Measurements from ENCODE around the gene BUD23. TPM values are rescaled to one million over a fixed set of nuclear protein-coding genes. Genes with fewer than 3 reads are reported as not detected.
A peak's percentile ranks its signal among the peaks of the same experiment; 100 is the strongest.

Gene BUD23, protein sequence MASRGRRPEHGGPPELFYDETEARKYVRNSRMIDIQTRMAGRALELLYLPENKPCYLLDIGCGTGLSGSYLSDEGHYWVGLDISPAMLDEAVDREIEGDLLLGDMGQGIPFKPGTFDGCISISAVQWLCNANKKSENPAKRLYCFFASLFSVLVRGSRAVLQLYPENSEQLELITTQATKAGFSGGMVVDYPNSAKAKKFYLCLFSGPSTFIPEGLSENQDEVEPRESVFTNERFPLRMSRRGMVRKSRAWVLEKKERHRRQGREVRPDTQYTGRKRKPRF
- 69.0 and 74.8 TPM in 2 replicates for total RNA-seq

DNA sequence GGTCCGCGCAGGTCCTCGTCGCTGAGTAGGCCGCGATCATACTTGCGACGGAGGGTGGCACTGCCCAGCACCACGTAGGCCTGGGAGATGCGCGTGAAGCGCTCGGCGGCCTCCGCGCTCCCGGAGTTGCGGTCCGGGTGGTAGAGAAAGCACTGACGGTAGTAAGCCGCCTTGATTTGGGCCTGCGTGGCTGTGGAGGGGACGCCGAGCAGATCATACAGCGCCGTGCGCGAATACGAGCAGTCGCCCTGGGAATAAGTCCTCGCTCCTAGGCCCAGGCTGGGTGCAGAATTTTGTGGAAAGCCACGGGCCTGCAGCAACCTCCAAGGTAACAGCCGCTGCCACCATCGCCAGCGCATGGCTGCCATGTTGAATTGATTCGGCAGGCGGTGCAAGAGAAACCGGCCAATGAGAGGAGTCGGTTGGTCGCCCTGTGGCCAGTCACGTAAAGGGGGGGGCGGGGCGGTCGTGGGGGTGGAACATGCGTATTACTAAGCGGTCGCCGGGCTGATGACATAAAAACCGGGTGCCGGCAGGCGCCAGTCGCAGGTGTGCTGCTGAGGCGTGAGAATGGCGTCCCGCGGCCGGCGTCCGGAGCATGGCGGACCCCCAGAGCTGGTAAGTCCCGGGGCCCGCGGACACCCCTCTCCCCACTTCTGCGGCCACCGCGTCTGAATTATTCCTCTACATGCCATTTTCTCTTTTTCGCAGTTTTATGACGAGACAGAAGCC is at the start of gene BUD23, which contains the start of gene DNAJC30:
Gene BUD23 (plus strand): TSS at position 542 of the 732 bp plus-strand sequence. CDS start 29 bp downstream, at position 571.
Gene DNAJC30 (minus strand): TSS at position 398 of the 732 bp plus-strand sequence. CDS start 30 bp downstream, at position 368.
- TF ChIP-seq, protein P1, sequence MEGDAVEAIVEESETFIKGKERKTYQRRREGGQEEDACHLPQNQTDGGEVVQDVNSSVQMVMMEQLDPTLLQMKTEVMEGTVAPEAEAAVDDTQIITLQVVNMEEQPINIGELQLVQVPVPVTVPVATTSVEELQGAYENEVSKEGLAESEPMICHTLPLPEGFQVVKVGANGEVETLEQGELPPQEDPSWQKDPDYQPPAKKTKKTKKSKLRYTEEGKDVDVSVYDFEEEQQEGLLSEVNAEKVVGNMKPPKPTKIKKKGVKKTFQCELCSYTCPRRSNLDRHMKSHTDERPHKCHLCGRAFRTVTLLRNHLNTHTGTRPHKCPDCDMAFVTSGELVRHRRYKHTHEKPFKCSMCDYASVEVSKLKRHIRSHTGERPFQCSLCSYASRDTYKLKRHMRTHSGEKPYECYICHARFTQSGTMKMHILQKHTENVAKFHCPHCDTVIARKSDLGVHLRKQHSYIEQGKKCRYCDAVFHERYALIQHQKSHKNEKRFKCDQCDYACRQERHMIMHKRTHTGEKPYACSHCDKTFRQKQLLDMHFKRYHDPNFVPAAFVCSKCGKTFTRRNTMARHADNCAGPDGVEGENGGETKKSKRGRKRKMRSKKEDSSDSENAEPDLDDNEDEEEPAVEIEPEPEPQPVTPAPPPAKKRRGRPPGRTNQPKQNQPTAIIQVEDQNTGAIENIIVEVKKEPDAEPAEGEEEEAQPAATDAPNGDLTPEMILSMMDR (IDR thresholded peaks at IDR 0.05), result no peak
- peak; percentile 98 for ATAC-seq (ENCODE audit: low read depth)
- ChIA-PET CTCF (no interaction called here), POLR2A (interaction anchor here (0.8 to 1.0 kb wide), 2 partner anchors 10 to 22 kb away, joined by 3 read pairs; no protein-coding TSS in a partner anchor)
- no peaks in the 10 kb centered on the region for H3K27me3 Mint-ChIP-seq
- H3K27ac Mint-ChIP-seq, result peak within 1 kb of the TSS; percentile 95
- peaks cover 42% of the 10 kb centered on the region for H3K36me3 Mint-ChIP-seq (ENCODE audit: low read depth)
- intact Hi-C loops (cut with micrococcal nuclease), result loop anchor here (1.0 to 2.0 kb wide), 6 partner anchors 16 to 854 kb away; partner anchors contain the start of genes ABHD11, BAZ1B, TBL2 and TYW1B
- no peaks in the 10 kb centered on the region for H3K9me3 Mint-ChIP-seq
- peak; percentile 81 for DNase-seq
- H3K4me1 Mint-ChIP-seq, result peaks cover 28% of the 10 kb centered on the region
- H3K4me3 Mint-ChIP-seq, result peak within 1 kb of the TSS; percentile 97

DNA sequence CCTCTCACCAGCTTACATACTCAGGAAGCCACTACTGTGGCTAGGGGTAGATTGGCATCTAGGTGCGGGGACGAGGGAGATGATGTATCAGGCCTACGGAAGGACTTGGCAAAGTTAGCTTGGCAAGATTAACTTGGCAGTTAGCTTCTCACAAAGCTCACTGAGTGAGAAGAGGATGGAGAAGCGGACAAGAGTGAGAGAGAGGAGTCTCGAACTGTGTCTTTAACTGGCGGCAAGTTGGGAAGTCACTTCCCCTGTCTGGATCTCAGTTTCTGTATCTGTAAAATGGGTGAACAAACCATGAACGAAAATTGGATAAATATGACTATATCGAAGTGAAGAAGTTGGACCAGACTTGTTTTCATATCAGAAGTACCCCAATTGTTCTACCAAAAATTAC is 49.6 kb upstream of the BUD23 start:
- Mint-ChIP-seq H3K27me3 (peaks cover 44% of the 10 kb centered on the region), H3K4me3 (no peak overlapping the region), H3K9me3 (no peaks in the 10 kb centered on the region), H3K27ac (no peak overlapping the region), H3K36me3 (ENCODE audit: low read depth) (no peaks in the 10 kb centered on the region), H3K4me1 (no peaks in the 10 kb centered on the region)
- ChIA-PET CTCF (no interaction called here), POLR2A (no interaction called here)
- TF ChIP-seq, protein P1 (IDR thresholded peaks at IDR 0.05), result no peak
- DNase-seq, result no peak
- ATAC-seq (ENCODE audit: low read depth), result no peak
- intact Hi-C loops (cut with micrococcal nuclease), result no loop called here

DNA sequence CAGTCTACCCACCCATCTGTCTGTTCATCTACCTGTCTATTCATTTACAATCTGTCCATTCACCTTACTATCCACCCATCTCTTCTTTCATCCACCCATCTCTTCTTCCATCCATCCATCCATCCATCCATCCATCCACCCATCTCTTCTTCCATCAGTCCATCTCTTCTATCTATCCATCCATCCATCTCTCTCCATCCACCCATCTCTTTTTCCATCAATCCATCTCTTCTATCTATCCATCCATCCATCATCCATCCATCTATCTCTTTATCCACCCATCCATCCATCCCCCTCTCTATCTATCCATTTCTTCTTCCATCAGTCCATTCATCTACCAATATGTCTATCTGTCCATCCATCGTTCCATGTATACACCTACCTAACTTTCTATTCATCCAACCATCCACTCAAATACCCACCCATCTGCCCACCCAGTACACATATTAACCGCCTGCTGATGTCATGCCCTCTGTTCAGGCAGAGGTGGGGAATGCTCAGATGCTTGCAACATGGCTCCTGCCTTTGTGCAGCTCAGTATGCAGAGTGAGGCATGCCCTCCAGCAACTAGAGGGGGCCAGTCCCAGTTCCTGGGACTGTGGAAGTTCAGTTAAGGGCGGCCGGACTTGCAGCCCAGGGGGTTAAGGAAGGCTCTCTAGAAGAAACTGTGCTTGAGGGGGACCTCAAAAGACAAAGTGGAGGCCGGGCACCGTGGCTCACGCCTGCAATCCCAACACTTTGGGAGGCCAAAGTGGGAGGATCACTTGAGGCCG is 47.8 kb upstream of the BUD23 start:
- CTCF ChIA-PET, result no interaction called here
- no peak overlapping the region for H3K27ac Mint-ChIP-seq
- POLR2A ChIA-PET, result no interaction called here
- no peaks in the 10 kb centered on the region for H3K9me3 Mint-ChIP-seq
- H3K4me3 Mint-ChIP-seq, result no peak overlapping the region
- DNase-seq, result no peak
- ATAC-seq (ENCODE audit: low read depth), result no peak
- peaks cover 36% of the 10 kb centered on the region for H3K27me3 Mint-ChIP-seq
- intact Hi-C loops (cut with micrococcal nuclease), result no loop called here
- no peaks in the 10 kb centered on the region for H3K4me1 Mint-ChIP-seq
- H3K36me3 Mint-ChIP-seq (ENCODE audit: low read depth), result no peaks in the 10 kb centered on the region
- TF ChIP-seq, protein P1 (IDR thresholded peaks at IDR 0.05), result no peak

DNA sequence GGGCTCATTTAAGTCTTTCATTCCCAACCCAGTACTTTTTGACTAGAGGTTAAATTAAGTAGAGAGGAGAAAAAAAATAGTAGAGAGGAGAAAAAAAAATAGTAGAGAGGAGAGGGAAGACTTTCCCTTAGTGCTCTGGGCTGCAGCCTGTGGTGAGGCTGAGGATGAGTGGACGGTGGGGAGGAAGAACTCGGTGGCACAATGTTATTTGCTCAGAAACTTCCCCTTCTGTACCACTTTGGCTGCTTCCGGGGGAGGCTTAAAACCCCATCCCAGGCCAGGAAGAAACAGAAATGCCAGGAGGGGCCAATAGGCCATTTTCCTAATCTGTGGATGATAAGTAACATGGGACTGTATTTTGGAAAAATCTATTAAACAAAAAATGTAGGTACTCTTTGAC is 44.5 kb upstream of the BUD23 start:
- DNase-seq, result no peak
- no peaks in the 10 kb centered on the region for H3K36me3 Mint-ChIP-seq (ENCODE audit: low read depth)
- no peak for ATAC-seq (ENCODE audit: low read depth)
- TF ChIP-seq, protein P1 (IDR thresholded peaks at IDR 0.05), result no peak
- H3K27me3 Mint-ChIP-seq, result peaks cover 21% of the 10 kb centered on the region
- no peak overlapping the region for H3K4me3 Mint-ChIP-seq
- intact Hi-C loops (cut with micrococcal nuclease), result no loop called here
- POLR2A ChIA-PET, result no interaction called here
- no peak overlapping the region for H3K27ac Mint-ChIP-seq
- peaks cover 2% of the 10 kb centered on the region for H3K9me3 Mint-ChIP-seq
- CTCF ChIA-PET, result no interaction called here
- no peaks in the 10 kb centered on the region for H3K4me1 Mint-ChIP-seq

All from activated B cell treated with CpG ODN at 0.5 μM for 24 hours (primary cell).